Neural cell (in vitro differentiated cells): ENCODE results near the gene YPEL1.

Source experiments
- CTCF ChIP-seq: fragments of 450-650 bp; IDR thresholded peaks from 2 replicates; pipeline ENCODE4 v1.5.1; 2014; ENCODE audit warnings: antibody characterized with exemption, mild to moderate bottlenecking, moderate library complexity; ENCODE audit not compliant: poor library complexity, severe bottlenecking
- EP300 ChIP-seq: fragments of 450-650 bp; conservative IDR thresholded peaks from 2 replicates; pipeline ENCODE4 v1.6.1; 2014; ENCODE audit warnings: antibody characterized with exemption, mild to moderate bottlenecking, moderate library complexity; ENCODE audit not compliant: poor library complexity, severe bottlenecking
- EZH2 ChIP-seq: fragments of 200-600, 300-800 bp; shearing (Covaris generic), sonication (generic); IDR thresholded peaks from 2 replicates; pipeline ENCODE4 v1.6.1; 2014; ENCODE audit warnings: antibody characterized with exemption, low read length, borderline replicate concordance, mild to moderate bottlenecking; ENCODE audit not compliant: insufficient read depth, poor library complexity, severe bottlenecking
- POLR2AphosphoS5 ChIP-seq: IDR thresholded peaks from 2 replicates; pipeline ENCODE4 v1.6.1; 2012
- TAF1 ChIP-seq: IDR thresholded peaks from 2 replicates; pipeline ENCODE4 v1.6.1; 2012; ENCODE audit warnings: low read depth

- no peak for TF ChIP-seq EZH2
- TF ChIP-seq CTCF = no peak
- TF ChIP-seq TAF1 = no peak
- TF ChIP-seq POLR2AphosphoS5 = no peak
- no peak for TF ChIP-seq EP300
Observed at GRCh38 chr22:21690401-21690801, 45.2 kb downstream of the YPEL1 start.
